Right lobe of liver (tissue), 6 donors: Measurements from ENCODE around the gene GRAMD2B. TPM values are rescaled to one million over a fixed set of nuclear protein-coding genes. Genes with fewer than 3 reads are reported as not detected.

Experiments
- ATAC-seq, 4 donors: fragments of 200-7000 bp; cut with Tn5 transposase; one replicate each; pipeline ENCODE4 v1.9.1; 2020; ENCODE audit warnings: mild to moderate bottlenecking in 4 of 4, moderate library complexity in 4 of 4
- DNase-seq, 3 donors: peaks; one replicate each; pipeline ENCODE4 v3.0.0-alpha.2; 2020
- H3K27ac ChIP-seq, 3 donors: fragments of 200-600 bp; one replicate each; pipeline ENCODE4 v1.8.0; 2022
- H3K27me3 ChIP-seq, 2 donors: fragments of 200-600 bp; one replicate each; pipeline ENCODE4 v1.8.0; 2022
- H3K36me3 ChIP-seq, 4 donors: fragments of 200-600 bp; sonication (generic) in 1 of 4; one replicate each; pipeline versions ENCODE4 v1.5.1 to v1.8.0; 2017 to 2022; ENCODE audit warnings: control low read depth in 1 of 4
- H3K4me1 ChIP-seq, 4 donors: fragments of 200-600 bp; sonication (generic) in 1 of 4; one replicate each; pipeline versions ENCODE4 v1.5.1 to v1.8.0; 2017 to 2022; ENCODE audit warnings: control low read depth in 1 of 4
- H3K4me3 ChIP-seq, 3 donors: fragments of 200-600 bp; one replicate each; pipeline ENCODE4 v1.8.0; 2022
- H3K9me3 ChIP-seq, 4 donors: fragments of 200-600 bp; sonication (generic) in 1 of 4; one replicate each; pipeline versions ENCODE4 v1.5.1 to v1.8.0; 2017 to 2022; ENCODE audit warnings: control low read depth in 1 of 4
- CTCF ChIP-seq, 4 donors: fragments of 200-600 bp in 3 of 4; fragments of 450-650 bp in 1 of 4; IDR thresholded peaks; one replicate each; pipeline versions ENCODE4 v1.5.1 to v1.8.0; 2016 to 2022; ENCODE audit warnings: antibody characterized with exemption in 4 of 4, mild to moderate bottlenecking in 2 of 4
- POLR2A ChIP-seq: fragments of 450-650 bp; IDR thresholded peaks from one replicate; pipeline ENCODE4 v1.6.1; 2017; ENCODE audit warnings: antibody characterized with exemption, mild to moderate bottlenecking
- WGBS: methylation state at CpG from one replicate; pipeline ENCODE4 v1.1.6; 2018; ENCODE audit warnings: low coverage, low lambda C conversion rate; ENCODE audit not compliant: insufficient coverage; ENCODE audit errors: missing lambda C conversion rate; 5-methylcytosine and 5-hydroxymethylcytosine counted together
- intact Hi-C, 2 donors: fragments of 100-400 bp; cut with DNase I; formaldehyde crosslinking; loops; one replicate each; pipeline versions ENCODE4 v1.11.2 to v1.14.1; 2022
- total RNA-seq, 6 experiments: library from RNA; depleted of rRNA in 2 of 6; stranded (reverse); fragments of >200 nt in 2 of 6; fragmentation: NEBNext Ultra II Directional in 3 of 6; extraction: Animal tissue kit (Norgen Biotek cat#: 25700) in 3 of 6; gene quantifications; one replicate each; pipeline versions ENCODE4 v1.1.0 to v1.2.4, GENCODE V29; 2016 to 2023
- donor health status: DM: no; HTN: yes; CAD: no.
- donor health status: DM: no; HTN: no; CAD: no.
- donor health status: DM: no; HTN: no; CAD: no.
- donor health status: DM: no; HTN: yes; CAD: no.
- donor health status: DM: no; HTN: yes; CAD: no.

Gene GRAMD2B
- total RNA-seq, 6 experiments from 2014 or later: 9.9 to 26.4 (median 18.3) TPM

DNA sequence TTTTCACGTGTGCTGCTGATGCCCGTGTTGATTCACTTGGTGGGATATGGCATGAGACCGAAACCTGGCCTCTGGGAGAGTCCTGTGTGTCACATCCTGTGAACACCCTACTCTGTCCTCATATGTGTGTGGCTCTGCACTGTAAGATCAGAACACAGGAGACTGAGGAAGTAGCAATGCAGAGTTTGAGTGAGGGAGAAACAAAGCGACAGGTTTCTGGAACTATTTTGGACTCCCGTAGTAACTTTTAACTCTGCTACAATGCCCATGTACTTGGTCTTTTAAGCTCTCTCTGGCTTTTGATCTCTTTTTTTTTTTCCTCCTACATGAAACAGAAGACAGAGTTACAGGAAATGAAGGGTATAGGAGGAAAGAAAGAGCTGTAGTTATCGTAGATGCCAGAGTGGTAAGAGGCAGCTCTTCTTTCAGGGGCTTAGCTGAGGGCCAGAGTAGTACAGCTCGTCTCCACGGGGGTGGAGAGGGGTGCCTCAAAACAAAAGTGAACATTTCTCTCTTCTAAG is 26.6 kb downstream of the GRAMD2B start:
- DNase-seq: no peak
- Histone ChIP-seq H3K27ac (peak overlapping the region in 2 of 3 donors; percentile 6 to 44), H3K9me3 (no peaks in the 10 kb centered on the region), H3K27me3 (no peaks in the 10 kb centered on the region), H3K4me1 (no peaks in the 10 kb centered on the region), H3K4me3 (no peak overlapping the region), H3K36me3 (no peaks in the 10 kb centered on the region)
- ATAC-seq: peak; percentile 60 to 86 (median 80)
- peak; percentile 29 for TF ChIP-seq POLR2A
- no peak for TF ChIP-seq CTCF (IDR thresholded peaks at IDR 0.05)
- intact Hi-C loops: no loop called here
- 44% methylated on average over 7 of the region's 8 CpGs for WGBS

DNA sequence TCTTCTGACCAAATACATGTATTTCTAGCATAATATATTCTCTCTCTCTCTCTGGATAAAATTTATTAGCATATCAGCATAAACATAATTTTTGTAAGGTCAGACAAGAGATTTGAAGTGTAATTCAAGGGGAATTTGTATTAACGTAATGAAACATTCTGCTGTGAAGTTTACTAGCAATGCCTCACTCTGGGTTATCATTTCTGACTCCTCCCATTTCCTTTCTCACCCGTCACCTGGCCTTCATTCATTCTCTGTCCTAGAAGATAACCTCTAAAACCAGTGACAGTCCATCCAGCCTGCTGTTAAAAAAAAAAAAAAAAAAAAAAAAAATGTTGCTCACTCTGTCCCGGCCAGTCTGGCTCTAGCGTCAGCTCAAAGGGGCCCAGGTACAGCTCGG is 27.1 kb downstream of the GRAMD2B start:
- ATAC-seq: peak in 3 of 4 donors; percentile 16 to 59 (median 45)
- 49% methylated on average over 4 of the region's 5 CpGs for WGBS
- Histone ChIP-seq H3K27ac (peak overlapping the region in 1 of 3 donors; percentile 44), H3K9me3 (no peaks in the 10 kb centered on the region), H3K36me3 (no peaks in the 10 kb centered on the region), H3K4me3 (no peak overlapping the region), H3K27me3 (no peaks in the 10 kb centered on the region), H3K4me1 (no peaks in the 10 kb centered on the region)
- TF ChIP-seq POLR2A (no peak), CTCF (IDR thresholded peaks at IDR 0.05) (no peak)
- intact Hi-C loops: no loop called here
- DNase-seq: no peak

GRCh38 chr5:126450907-126451306 is 27.7 kb downstream of the GRAMD2B start:
- WGBS: 63% methylated on average over 3 of the region's 5 CpGs
- H3K27ac ChIP-seq: no peak overlapping the region
- no peak for TF ChIP-seq POLR2A
- TF ChIP-seq CTCF (IDR thresholded peaks at IDR 0.05): no peak
- H3K36me3 ChIP-seq: no peaks in the 10 kb centered on the region
- H3K9me3 ChIP-seq: no peaks in the 10 kb centered on the region
- DNase-seq (no peak), ATAC-seq (peak in 1 of 4 donors; percentile 5)
- intact Hi-C loops: no loop called here
- no peaks in the 10 kb centered on the region for H3K4me1 ChIP-seq
- no peak overlapping the region for H3K4me3 ChIP-seq
- no peaks in the 10 kb centered on the region for H3K27me3 ChIP-seq

GRCh38 chr5:126452477-126452876 is 29.3 kb downstream of the GRAMD2B start:
- intact Hi-C loops: no loop called here
- no peaks in the 10 kb centered on the region for H3K4me1 ChIP-seq
- WGBS: 100% methylated on average over 1 of the region's 1 CpG
- TF ChIP-seq POLR2A (no peak), CTCF (IDR thresholded peaks at IDR 0.05) (no peak)
- H3K4me3 ChIP-seq: no peak overlapping the region
- H3K9me3 ChIP-seq: no peaks in the 10 kb centered on the region
- no peaks in the 10 kb centered on the region for H3K36me3 ChIP-seq
- DNase-seq (no peak), ATAC-seq (no peak)
- no peak overlapping the region for H3K27ac ChIP-seq
- no peaks in the 10 kb centered on the region for H3K27me3 ChIP-seq

DNA sequence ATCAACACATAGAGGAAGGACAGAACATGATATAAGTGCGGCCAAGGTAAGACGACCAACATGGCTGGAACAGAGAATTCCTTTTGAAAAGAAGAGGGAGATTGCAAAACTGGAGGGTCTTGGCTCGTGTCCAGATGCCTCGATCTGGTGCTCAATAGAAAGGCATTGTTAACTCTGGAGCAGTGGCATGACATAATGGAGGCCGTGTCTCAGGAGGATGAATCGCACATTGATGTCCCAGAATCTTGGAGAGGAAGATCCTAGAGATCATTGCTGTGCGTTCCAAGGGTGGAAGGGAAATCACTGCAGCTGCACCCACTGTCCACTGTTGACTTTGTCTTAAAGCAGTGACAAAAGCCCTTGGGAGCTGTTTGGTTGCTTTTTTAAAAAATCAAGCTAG is 30.9 kb downstream of the GRAMD2B start:
- intact Hi-C loops: no loop called here
- WGBS: 84% methylated on average over 7 of the region's 7 CpGs
- no peaks in the 10 kb centered on the region for H3K9me3 ChIP-seq
- H3K27me3 ChIP-seq: no peaks in the 10 kb centered on the region
- no peak for TF ChIP-seq CTCF (IDR thresholded peaks at IDR 0.05)
- TF ChIP-seq POLR2A: no peak
- H3K4me3 ChIP-seq: no peak overlapping the region
- DNase-seq (no peak), ATAC-seq (no peak)
- H3K4me1 ChIP-seq: no peaks in the 10 kb centered on the region
- H3K36me3 ChIP-seq: no peaks in the 10 kb centered on the region
- no peak overlapping the region for H3K27ac ChIP-seq
